H9 (cell line): ENCODE data around the gene TMEM178B. TPM values are rescaled to one million over a fixed set of nuclear protein-coding genes. Genes with fewer than 3 reads are reported as not detected.

Source experiments
- DNase-seq: peaks from one replicate; pipeline ENCODE4 v3.0.0-alpha.2; 2017
- H2AFZ ChIP-seq: one replicate; pipeline ENCODE4 v1.6.1; 2013; ENCODE audit warnings: mild to moderate bottlenecking, low read length, control low read depth, moderate library complexity
- H2AK5ac ChIP-seq: 2 replicates; pipeline ENCODE4 v1.6.1; 2013; ENCODE audit warnings: low read length, control low read depth, mixed read lengths; ENCODE audit not compliant: insufficient read length
- H2BK120ac ChIP-seq: one replicate; pipeline ENCODE4 v1.6.1; 2013; ENCODE audit warnings: low read depth, mild to moderate bottlenecking, low read length, control low read depth, inconsistent platforms; ENCODE audit not compliant: poor library complexity, severe bottlenecking
- H2BK12ac ChIP-seq: 2 replicates; pipeline ENCODE4 v1.6.1; 2013; ENCODE audit warnings: low read length, control low read depth, mixed read lengths, low read depth; ENCODE audit not compliant: insufficient read length
- H2BK15ac ChIP-seq: 2 replicates; pipeline ENCODE4 v1.6.1; 2013; ENCODE audit warnings: low read depth, low read length, control low read depth
- H2BK20ac ChIP-seq: one replicate; pipeline ENCODE4 v1.6.1; 2013; ENCODE audit warnings: low read depth, mild to moderate bottlenecking, low read length, control low read depth, inconsistent platforms; ENCODE audit not compliant: poor library complexity, severe bottlenecking
- H2BK5ac ChIP-seq: 2 replicates; pipeline ENCODE4 v1.6.1; 2013; ENCODE audit warnings: low read length, control low read depth, mixed read lengths; ENCODE audit not compliant: insufficient read length
- H3K14ac ChIP-seq: 2 replicates; pipeline ENCODE4 v1.6.1; 2013; ENCODE audit warnings: low read length, control low read depth; ENCODE audit not compliant: insufficient read depth
- H3K18ac ChIP-seq: 2 replicates; pipeline ENCODE4 v1.6.1; 2013; ENCODE audit warnings: low read depth, mild to moderate bottlenecking, mixed read lengths, low read length, control low read depth; ENCODE audit not compliant: insufficient read length
- H3K23ac ChIP-seq: 2 replicates; pipeline ENCODE4 v1.6.1; 2013; ENCODE audit warnings: low read length, control low read depth, mixed read lengths, low read depth; ENCODE audit not compliant: insufficient read length
- H3K23me2 ChIP-seq: 2 replicates; pipeline ENCODE4 v1.6.1; 2013; ENCODE audit warnings: low read depth, mild to moderate bottlenecking, mixed read lengths, low read length, control low read depth; ENCODE audit not compliant: insufficient read length, poor library complexity, severe bottlenecking
- H3K27ac ChIP-seq: 2 replicates; pipeline ENCODE4 v1.5.1; 2013; ENCODE audit warnings: low read length, control low read depth, mixed read lengths, low read depth; ENCODE audit not compliant: insufficient read length
- H3K27me3 ChIP-seq: 2 replicates; pipeline ENCODE4 v1.6.1; 2013; ENCODE audit warnings: low read length, control low read depth, inconsistent platforms; ENCODE audit not compliant: insufficient read depth
- H3K4ac ChIP-seq: 2 replicates; pipeline ENCODE4 v1.6.1; 2013; ENCODE audit warnings: low read depth, mild to moderate bottlenecking, control low read depth, inconsistent platforms, low read length, moderate library complexity
- H3K4me1 ChIP-seq: 2 replicates; pipeline ENCODE4 v1.6.1; 2013; ENCODE audit warnings: low read length, control low read depth, inconsistent platforms; ENCODE audit not compliant: insufficient read depth
- H3K4me2 ChIP-seq: 2 replicates; pipeline ENCODE4 v1.6.1; 2013; ENCODE audit warnings: low read length, control low read depth, mixed read lengths; ENCODE audit not compliant: insufficient read length, insufficient read depth
- H3K56ac ChIP-seq: 2 replicates; pipeline ENCODE4 v1.6.1; 2013; ENCODE audit warnings: low read depth, mild to moderate bottlenecking, mixed read lengths, low read length, control low read depth; ENCODE audit not compliant: insufficient read length
- H3K79me1 ChIP-seq: 2 replicates; pipeline ENCODE4 v1.6.1; 2013; ENCODE audit warnings: low read depth, mild to moderate bottlenecking, moderate library complexity, low read length, control low read depth, inconsistent platforms; ENCODE audit not compliant: insufficient read depth, poor library complexity, severe bottlenecking
- H3K79me2 ChIP-seq: 2 replicates; pipeline ENCODE4 v1.6.1; 2013; ENCODE audit warnings: low read length, control low read depth, inconsistent platforms; ENCODE audit not compliant: insufficient read depth
- H3K9ac ChIP-seq: 2 replicates; pipeline ENCODE4 v1.6.1; 2013; ENCODE audit warnings: low read length, control low read depth, mixed read lengths; ENCODE audit not compliant: insufficient read length; ENCODE audit errors: extremely low read depth
- H3K9me3 ChIP-seq: one replicate; pipeline ENCODE4 v1.6.1; 2013; ENCODE audit warnings: low read depth, low read length, inconsistent platforms; ENCODE audit not compliant: control insufficient read depth
- H3T11ph ChIP-seq: one replicate; pipeline ENCODE4 v1.6.1; 2013; ENCODE audit warnings: mild to moderate bottlenecking, low read length, control low read depth, inconsistent platforms
- H4K20me1 ChIP-seq: one replicate; pipeline ENCODE4 v1.6.1; 2013; ENCODE audit not compliant: control insufficient read depth, insufficient read length, insufficient read depth
- H4K5ac ChIP-seq: 2 replicates; pipeline ENCODE4 v1.6.1; 2013; ENCODE audit warnings: low read depth, mild to moderate bottlenecking, mixed read lengths, low read length, control low read depth; ENCODE audit not compliant: insufficient read length
- H4K8ac ChIP-seq: replicated peaks from 2 replicates; pipeline ENCODE4 v1.6.1; 2013; ENCODE audit warnings: low read length, control low read depth, mixed read lengths, low read depth; ENCODE audit not compliant: insufficient read length
- H4K91ac ChIP-seq: 2 replicates; pipeline ENCODE4 v1.6.1; 2013; ENCODE audit warnings: low read depth, mild to moderate bottlenecking, moderate library complexity, mixed read lengths, low read length, control low read depth; ENCODE audit not compliant: insufficient read length
- H3K27ac Mint-ChIP-seq, 3 experiments: 2 replicates in 2 of 3; 3 replicates in 1 of 3; pipeline ENCODE4 v1.8.0; 2020 to 2021; ENCODE audit warnings: mixed read lengths in 3 of 3, mild to moderate bottlenecking in 1 of 3, moderate library complexity in 1 of 3
- H3K27me3 Mint-ChIP-seq: 2 replicates; pipeline ENCODE4 v1.8.0; 2021; ENCODE audit warnings: low read depth, mild to moderate bottlenecking, moderate library complexity, mixed read lengths
- H3K36me3 Mint-ChIP-seq, 3 experiments: 2 replicates in 2 of 3; 3 replicates in 1 of 3; pipeline ENCODE4 v1.8.0; 2020 to 2021; ENCODE audit warnings: low read depth in 3 of 3, mixed read lengths in 3 of 3; ENCODE audit not compliant: insufficient read depth in 1 of 3
- H3K4me1 Mint-ChIP-seq, 2 experiments: 2 replicates each; pipeline ENCODE4 v1.8.0; 2020; ENCODE audit warnings: mixed read lengths in 2 of 2
- H3K4me3 Mint-ChIP-seq, 2 experiments: 2 replicates in 1 of 2; 3 replicates in 1 of 2; pipeline ENCODE4 v1.8.0; 2020 to 2021; ENCODE audit warnings: mild to moderate bottlenecking in 2 of 2, mixed read lengths in 2 of 2, moderate library complexity in 1 of 2
- H3K9me3 Mint-ChIP-seq, 2 experiments: 2 replicates in 1 of 2; 3 replicates in 1 of 2; pipeline ENCODE4 v1.8.0; 2020; ENCODE audit warnings: mild to moderate bottlenecking in 2 of 2, mixed read lengths in 2 of 2, moderate library complexity in 1 of 2
- WGBS: extraction: QIAGEN DNeasy Blood & Tissue Kit; methylation state at CpG from one replicate; pipeline ENCODE4 v1.1.7; 2013; ENCODE audit warnings: missing lambda C conversion rate, low lambda C conversion rate, mixed read lengths; ENCODE audit not compliant: insufficient read length; ENCODE audit errors: extremely low coverage; 5-methylcytosine and 5-hydroxymethylcytosine counted together
- total RNA-seq: library from RNA; stranded (reverse); gene quantifications from 2 replicates; pipeline ENCODE4 v1.2.1, GENCODE V29; 2021
- TF ChIP-seq, protein P1 (sequence below): fragments of 200-600 bp; sonication (generic); conservative IDR thresholded peaks from 3 replicates; pipeline ENCODE4 v1.8.0; 2021; ENCODE audit warnings: antibody characterized with exemption, mild to moderate bottlenecking

TMEM178B gene
- total RNA-seq, 1 experiment from 2014 or later, result 11.3 TPM

- H3K4me1 ChIP-seq, result peaks cover 6% of the 10 kb centered on the region; the same call in 1 of the 2 replicates
- no peaks in the 10 kb centered on the region for H3K79me2 ChIP-seq
- H4K8ac ChIP-seq, result no peak overlapping the region
- Mint-ChIP-seq H3K4me1 (peaks cover 5 to 10% of the 10 kb centered on the region in 2 experiments; a peak in 3 of 4 replicates), H3K36me3 (no peaks in the 10 kb centered on the region), H3K27ac (no peak overlapping the region), H3K4me3 (no peak overlapping the region), H3K27me3 (peaks cover 4% of the 10 kb centered on the region), H3K9me3 (no peaks in the 10 kb centered on the region)
- no peaks in the 10 kb centered on the region for H4K20me1 ChIP-seq
- H2BK120ac ChIP-seq, result no peak overlapping the region
- H4K91ac ChIP-seq, result no peak overlapping the region
- H3K79me1 ChIP-seq, result no peaks in the 10 kb centered on the region
- no peak overlapping the region for H3K18ac ChIP-seq
- H3K27me3 ChIP-seq, result no peaks in the 10 kb centered on the region
- no peaks in the 10 kb centered on the region for H3K23me2 ChIP-seq
- H3T11ph ChIP-seq, result no peak overlapping the region
- no peak overlapping the region for H3K4me2 ChIP-seq
- H2BK5ac ChIP-seq, result no peak overlapping the region
- H3K9me3 ChIP-seq, result no peaks in the 10 kb centered on the region
- no peak overlapping the region for H2AK5ac ChIP-seq
- no peak overlapping the region for H3K14ac ChIP-seq
- no CpG with 5 or more reads among the region's 5 CpGs for WGBS
- DNase-seq, result no peak
- H2BK20ac ChIP-seq, result no peak overlapping the region
- H3K23ac ChIP-seq, result no peak overlapping the region
- no peak overlapping the region for H3K56ac ChIP-seq
- no peak overlapping the region for H2BK15ac ChIP-seq
- H2BK12ac ChIP-seq, result no peak overlapping the region
- no peak overlapping the region for H3K4ac ChIP-seq
- H3K9ac ChIP-seq, result no peak overlapping the region
- no peak overlapping the region for H3K27ac ChIP-seq
- H4K5ac ChIP-seq, result no peak overlapping the region
- H2AFZ ChIP-seq, result no peak overlapping the region
- TF ChIP-seq, protein P1, sequence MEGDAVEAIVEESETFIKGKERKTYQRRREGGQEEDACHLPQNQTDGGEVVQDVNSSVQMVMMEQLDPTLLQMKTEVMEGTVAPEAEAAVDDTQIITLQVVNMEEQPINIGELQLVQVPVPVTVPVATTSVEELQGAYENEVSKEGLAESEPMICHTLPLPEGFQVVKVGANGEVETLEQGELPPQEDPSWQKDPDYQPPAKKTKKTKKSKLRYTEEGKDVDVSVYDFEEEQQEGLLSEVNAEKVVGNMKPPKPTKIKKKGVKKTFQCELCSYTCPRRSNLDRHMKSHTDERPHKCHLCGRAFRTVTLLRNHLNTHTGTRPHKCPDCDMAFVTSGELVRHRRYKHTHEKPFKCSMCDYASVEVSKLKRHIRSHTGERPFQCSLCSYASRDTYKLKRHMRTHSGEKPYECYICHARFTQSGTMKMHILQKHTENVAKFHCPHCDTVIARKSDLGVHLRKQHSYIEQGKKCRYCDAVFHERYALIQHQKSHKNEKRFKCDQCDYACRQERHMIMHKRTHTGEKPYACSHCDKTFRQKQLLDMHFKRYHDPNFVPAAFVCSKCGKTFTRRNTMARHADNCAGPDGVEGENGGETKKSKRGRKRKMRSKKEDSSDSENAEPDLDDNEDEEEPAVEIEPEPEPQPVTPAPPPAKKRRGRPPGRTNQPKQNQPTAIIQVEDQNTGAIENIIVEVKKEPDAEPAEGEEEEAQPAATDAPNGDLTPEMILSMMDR, result no peak
Measured at GRCh38 chr7:141497391-141497790, 423.5 kb downstream of the TMEM178B start.
